ENCODE data around the gene GNAQ.
"Not testable (repeated sequence)": the region's sequence is repeated elsewhere in the genome, so short reads cannot be mapped to it uniquely, and the experiment has no call there.

GNAQ gene

DNA sequence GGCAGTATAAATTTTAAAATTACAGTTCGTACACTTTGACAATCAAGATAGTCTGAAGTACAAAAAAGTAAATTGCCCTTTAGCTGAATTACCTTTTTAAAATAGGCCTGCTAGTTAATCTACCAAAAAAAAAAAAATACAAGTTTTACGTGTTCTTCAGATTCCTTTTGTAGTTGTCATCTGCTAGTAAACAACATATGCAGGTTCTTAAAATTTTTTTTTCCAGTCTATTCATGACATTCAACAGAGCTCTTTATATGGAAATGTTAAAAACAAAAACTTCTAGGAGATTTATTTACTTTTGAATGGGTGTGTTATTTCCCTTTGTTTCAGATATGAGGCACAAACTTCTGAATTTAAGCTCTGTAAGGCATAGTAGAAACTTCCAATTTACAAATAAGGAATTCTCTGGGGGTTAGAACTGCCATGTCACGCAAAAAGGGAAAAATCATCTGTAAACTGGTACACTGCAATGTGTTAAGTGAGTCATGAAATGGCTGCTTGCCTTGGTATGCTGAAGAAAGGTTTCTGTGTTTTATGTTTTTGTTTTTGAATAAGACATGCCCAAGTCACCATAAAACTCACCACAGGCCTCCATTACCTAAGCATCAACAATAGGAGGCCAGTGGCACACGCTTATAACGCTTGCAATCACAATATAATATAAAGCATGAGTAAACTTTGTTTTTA, 313.9 kb downstream of the GNAQ start:
- DNase-seq, H3K4me1 Mint-ChIP-seq, CTCF ChIA-PET, H3K36me3 Mint-ChIP-seq, H3K4me3 Mint-ChIP-seq, H3K9me3 Mint-ChIP-seq, H3K27me3 Mint-ChIP-seq, H3K27ac Mint-ChIP-seq: not testable (repeated sequence)

DNA sequence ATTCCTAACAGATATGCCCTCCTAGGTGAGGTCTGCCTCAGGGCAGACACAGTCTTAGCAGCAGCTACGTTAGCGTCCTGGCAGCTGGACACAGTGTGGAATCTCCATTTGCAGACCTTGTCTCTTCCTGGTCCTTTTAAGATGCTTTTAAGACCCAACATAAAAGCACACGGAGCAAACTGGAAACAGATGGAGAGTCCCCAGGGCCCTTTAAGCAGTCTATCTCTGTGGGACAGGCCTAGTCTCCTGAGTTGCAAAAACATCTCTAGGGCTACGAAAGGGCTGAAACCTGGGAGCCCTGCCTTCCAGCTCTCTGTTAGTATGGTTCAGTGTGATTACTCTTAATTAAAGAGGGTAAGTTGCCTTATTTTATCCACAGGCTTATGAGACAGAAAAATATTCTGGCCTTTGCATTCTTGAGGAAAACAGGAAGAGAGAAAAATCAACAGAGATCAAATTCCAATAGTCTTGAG, 317.5 kb downstream of the GNAQ start:
- no peak for DNase-seq
- H3K36me3 Mint-ChIP-seq, result no peaks in the 10 kb centered on the region
- H3K4me3 Mint-ChIP-seq, result no peak overlapping the region
- peaks cover 3% of the 10 kb centered on the region for H3K4me1 Mint-ChIP-seq
- no peaks in the 10 kb centered on the region for H3K27me3 Mint-ChIP-seq
- peaks cover 3% of the 10 kb centered on the region for H3K9me3 Mint-ChIP-seq
- CTCF ChIA-PET, result no interaction called here
- no peak overlapping the region for H3K27ac Mint-ChIP-seq

DNA sequence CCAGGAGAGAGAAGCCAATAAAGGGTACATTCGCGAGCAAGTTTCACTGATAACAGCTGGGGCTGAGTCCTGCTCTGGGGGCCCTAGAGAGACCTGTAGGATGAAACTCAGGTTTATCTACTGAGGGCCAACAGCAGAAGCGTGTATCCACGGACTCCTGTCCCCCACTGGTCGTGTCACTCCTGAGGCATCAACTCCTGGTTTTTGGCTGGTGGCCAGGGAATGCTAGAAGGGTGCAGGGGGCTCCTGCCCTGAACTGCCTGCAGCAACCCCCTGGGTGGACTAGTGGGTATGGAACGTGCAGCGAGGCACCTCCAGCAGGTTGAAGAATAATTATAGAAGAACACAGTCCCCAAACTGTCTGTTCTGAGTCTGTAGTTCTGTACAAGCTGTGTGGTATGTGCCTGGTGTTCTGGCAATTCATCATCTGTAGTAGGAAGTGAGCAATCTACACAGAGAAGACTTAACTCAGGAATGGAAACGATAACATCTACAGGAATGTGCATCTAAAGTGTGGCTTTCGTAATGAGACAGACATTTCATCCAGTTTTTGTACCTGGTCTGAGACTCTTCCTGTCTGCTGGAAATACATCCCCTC, 319.0 kb downstream of the GNAQ start:
- no peaks in the 10 kb centered on the region for H3K36me3 Mint-ChIP-seq
- peaks cover 3% of the 10 kb centered on the region for H3K4me1 Mint-ChIP-seq
- no peak overlapping the region for H3K4me3 Mint-ChIP-seq
- CTCF ChIA-PET, result no interaction called here
- peaks cover 3% of the 10 kb centered on the region for H3K9me3 Mint-ChIP-seq
- no peaks in the 10 kb centered on the region for H3K27me3 Mint-ChIP-seq
- DNase-seq, result no peak
- H3K27ac Mint-ChIP-seq, result no peak overlapping the region

DNA sequence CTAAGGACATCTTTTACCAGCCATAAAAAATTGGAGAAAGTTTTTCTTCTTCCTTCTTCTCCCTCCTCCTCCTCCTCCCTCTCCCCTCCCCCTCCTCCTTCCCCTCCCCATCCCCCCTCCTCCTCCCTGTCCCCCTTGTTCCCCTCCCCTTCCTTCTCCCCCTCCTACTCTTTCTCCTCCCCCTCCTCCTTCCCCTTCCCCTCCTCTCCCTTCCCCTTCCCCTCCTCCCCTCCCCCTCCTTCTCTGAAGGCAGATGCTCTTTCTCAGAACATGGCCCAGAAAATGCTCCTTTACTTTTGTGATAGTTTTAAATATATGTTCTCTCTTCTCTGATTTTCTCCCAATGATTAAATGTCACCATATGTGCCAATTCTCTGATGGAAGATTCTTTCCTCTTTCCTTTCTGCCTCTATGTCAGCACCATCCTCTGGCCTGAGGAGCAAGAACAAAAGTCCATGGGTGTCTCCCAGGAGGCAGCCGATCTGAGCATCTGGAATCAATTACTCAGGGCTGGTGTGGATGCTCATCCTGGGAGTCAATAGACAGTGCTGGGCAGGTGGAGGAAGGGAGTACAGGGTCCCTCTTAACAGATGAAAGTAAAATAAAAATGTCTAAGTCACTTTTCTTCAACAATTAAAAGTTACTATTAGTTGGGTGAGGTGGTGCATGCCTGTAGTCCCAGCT, 320.5 kb downstream of the GNAQ start:
- H3K36me3 Mint-ChIP-seq, result no peaks in the 10 kb centered on the region
- H3K9me3 Mint-ChIP-seq, result peaks cover 3% of the 10 kb centered on the region
- no peak for DNase-seq
- CTCF ChIA-PET, result no interaction called here
- H3K27me3 Mint-ChIP-seq, result no peaks in the 10 kb centered on the region
- no peak overlapping the region for H3K27ac Mint-ChIP-seq
- peaks cover 3% of the 10 kb centered on the region for H3K4me1 Mint-ChIP-seq
- no peak overlapping the region for H3K4me3 Mint-ChIP-seq

DNA sequence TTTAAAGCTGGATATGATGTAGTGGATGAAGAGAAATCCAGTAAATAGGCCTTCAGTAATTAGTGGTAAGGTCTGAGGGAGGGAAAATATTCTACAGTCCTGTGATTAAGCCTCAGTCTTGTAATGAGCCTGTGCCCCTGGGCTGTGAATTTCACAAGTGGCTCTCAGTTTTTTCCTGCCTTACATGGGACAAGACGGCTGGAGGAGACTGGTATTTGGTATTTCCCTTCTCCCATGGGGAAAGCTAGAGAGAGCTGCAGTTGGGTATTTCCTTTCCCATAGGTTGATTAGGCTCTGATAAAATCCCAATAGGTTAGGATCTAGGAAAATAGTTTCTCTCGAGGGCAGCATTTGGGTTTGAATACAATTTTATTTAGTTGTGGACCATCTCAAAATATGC, 321.3 kb downstream of the GNAQ start:
- peaks cover 3% of the 10 kb centered on the region for H3K9me3 Mint-ChIP-seq
- peaks cover 3% of the 10 kb centered on the region for H3K4me1 Mint-ChIP-seq
- CTCF ChIA-PET, result no interaction called here
- DNase-seq, result no peak
- H3K27me3 Mint-ChIP-seq, result no peaks in the 10 kb centered on the region
- no peak overlapping the region for H3K4me3 Mint-ChIP-seq
- H3K36me3 Mint-ChIP-seq, result no peaks in the 10 kb centered on the region
- H3K27ac Mint-ChIP-seq, result no peak overlapping the region

DNA sequence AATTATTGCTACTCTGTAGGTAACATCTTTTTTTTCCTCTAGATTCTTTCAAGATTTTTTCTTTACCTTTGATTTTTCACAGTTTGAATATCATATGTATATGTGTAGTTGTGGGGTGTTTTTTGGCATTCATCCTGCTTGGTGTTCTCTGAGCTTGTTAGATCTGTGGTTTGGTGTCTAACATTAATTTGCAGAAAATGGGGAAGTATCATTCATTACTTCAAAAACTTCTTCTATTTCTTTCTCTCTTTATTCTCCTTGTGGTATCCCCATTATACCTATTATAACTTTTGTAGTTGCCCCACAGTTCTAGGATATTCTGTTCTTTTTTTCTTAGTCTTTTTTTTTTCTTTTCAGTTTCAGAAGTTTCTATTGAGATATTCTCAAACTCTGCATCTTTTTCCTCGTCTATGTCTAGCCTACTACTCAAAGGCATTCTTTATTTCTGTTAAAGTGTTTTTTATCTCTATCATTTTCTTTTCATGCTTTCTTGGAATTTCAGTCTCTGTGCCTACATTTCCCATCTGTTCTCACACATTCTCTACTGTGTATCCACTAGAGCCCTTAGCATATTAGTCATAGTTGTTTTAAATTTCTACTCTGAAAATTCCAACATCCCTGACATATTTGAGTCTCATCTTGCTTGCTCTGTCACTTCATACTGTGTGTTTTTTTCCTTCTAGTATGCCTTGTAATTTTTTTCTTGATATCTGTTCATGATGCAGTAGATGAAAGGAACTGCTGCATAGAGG, 323.4 kb downstream of the GNAQ start:
- Mint-ChIP-seq H3K4me1 (peaks cover 3% of the 10 kb centered on the region), H3K27ac (no peak overlapping the region), H3K27me3 (no peaks in the 10 kb centered on the region), H3K9me3 (peaks cover 3% of the 10 kb centered on the region), H3K4me3 (no peak overlapping the region), H3K36me3 (no peaks in the 10 kb centered on the region)
- no peak for DNase-seq
- CTCF ChIA-PET, result no interaction called here

DNA sequence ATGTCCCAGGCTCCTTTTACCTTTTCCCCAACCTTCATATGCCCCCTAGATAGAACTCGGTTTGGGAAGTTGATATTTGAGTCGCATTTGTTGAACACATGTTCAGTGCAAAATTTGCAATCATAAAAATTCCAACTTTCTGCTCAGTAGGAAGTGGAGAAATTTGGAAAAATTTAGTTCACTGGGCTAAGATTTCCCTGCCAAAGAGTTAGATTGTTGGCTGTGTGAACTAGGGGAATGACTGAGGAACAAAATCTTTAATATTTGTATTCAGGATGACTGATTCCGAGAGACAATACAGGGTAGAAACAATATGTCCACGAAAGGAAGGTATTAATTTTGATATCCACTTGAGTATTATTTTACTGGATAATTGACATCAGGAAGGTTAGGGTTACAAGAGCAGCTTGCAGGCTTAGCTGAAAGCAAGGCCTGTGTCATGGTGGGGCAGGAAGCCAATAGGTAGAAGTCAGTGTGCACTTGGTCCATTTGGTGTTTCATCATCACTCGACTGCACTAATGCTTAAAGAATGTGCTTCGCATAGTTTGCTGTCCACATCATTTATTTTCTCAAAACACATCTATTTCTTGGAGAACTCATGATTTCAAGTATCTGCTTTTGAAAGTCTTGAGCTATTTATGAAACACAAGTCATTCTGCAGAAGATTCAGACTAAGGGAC, 324.1 kb downstream of the GNAQ start:
- CTCF ChIA-PET, result no interaction called here
- no peaks in the 10 kb centered on the region for H3K27me3 Mint-ChIP-seq
- no peaks in the 10 kb centered on the region for H3K36me3 Mint-ChIP-seq
- peaks cover 3% of the 10 kb centered on the region for H3K4me1 Mint-ChIP-seq
- no peak overlapping the region for H3K27ac Mint-ChIP-seq
- H3K4me3 Mint-ChIP-seq, result no peak overlapping the region
- DNase-seq, result no peak
- peaks cover 3% of the 10 kb centered on the region for H3K9me3 Mint-ChIP-seq

DNA sequence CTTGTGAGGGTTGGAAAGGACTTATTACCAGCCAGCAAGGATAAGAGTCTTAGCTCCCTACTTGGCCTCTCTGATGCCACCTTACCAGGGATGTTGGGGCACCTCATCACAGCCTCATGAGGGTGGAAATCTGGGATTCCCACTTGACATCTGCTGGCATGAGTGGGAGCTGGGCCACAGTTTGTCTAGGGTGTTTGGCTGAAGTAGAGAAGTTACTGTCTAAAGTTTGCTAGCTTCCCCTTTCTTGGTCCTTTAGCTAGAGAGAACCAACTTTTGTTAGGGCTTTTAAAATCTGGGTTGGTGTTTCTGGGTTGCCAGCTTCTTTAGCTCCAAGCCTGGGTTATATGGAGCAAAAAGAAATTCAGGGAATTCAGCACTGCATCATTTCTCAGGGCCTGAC, 326.0 kb downstream of the GNAQ start:
- CTCF ChIA-PET, result no interaction called here
- Mint-ChIP-seq H3K9me3 (peaks cover 6% of the 10 kb centered on the region), H3K27me3 (peaks cover 5% of the 10 kb centered on the region), H3K27ac (no peak overlapping the region), H3K36me3 (no peaks in the 10 kb centered on the region), H3K4me1 (no peaks in the 10 kb centered on the region), H3K4me3 (no peak overlapping the region)
- DNase-seq, result no peak

DNA sequence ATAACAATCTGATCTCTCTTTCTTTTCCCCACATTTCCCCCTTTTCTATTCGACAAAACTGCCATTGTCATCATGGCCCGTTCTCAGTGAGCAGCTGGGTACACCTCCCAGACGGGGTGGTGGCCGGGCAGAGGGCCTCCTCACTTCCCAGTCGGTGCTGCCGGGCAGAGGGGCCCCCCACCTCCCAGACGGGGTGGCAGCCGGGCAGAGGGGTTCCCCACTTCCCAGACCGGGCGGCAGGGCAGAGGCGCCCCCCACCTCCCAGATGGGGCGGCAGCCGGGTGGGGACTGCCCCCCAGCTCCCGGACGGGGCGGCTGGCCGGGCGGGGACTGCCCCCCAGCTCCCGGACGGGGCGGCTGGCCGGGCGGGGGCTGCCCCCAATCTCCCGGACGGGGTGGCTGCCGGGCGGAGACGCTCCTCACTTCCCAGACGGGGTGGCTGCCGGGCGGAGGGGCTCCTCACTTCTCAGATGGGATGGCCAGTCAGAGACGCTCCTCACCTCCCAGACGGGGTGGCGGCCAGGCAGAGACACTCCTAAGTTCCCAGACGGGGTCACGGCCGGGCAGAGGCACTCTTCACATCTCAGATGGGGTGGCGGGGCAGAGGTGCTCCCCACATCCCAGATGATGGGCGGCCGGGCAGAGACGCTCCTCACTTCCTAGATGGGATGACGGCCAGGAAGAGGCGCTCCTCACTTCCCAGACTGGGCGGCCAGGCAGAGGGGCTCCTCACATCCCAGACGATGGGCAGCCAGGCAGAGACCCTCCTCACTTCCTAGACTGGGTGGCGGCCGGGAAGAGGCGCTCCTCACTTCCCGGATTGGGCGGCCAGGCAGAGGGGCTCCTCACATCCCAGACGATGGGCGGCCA, 328.9 kb downstream of the GNAQ start:
- H3K27me3 Mint-ChIP-seq, result peaks cover 11% of the 10 kb centered on the region
- H3K27ac Mint-ChIP-seq, CTCF ChIA-PET, H3K4me1 Mint-ChIP-seq, H3K9me3 Mint-ChIP-seq, DNase-seq, H3K36me3 Mint-ChIP-seq, H3K4me3 Mint-ChIP-seq: not testable (repeated sequence)

DNA sequence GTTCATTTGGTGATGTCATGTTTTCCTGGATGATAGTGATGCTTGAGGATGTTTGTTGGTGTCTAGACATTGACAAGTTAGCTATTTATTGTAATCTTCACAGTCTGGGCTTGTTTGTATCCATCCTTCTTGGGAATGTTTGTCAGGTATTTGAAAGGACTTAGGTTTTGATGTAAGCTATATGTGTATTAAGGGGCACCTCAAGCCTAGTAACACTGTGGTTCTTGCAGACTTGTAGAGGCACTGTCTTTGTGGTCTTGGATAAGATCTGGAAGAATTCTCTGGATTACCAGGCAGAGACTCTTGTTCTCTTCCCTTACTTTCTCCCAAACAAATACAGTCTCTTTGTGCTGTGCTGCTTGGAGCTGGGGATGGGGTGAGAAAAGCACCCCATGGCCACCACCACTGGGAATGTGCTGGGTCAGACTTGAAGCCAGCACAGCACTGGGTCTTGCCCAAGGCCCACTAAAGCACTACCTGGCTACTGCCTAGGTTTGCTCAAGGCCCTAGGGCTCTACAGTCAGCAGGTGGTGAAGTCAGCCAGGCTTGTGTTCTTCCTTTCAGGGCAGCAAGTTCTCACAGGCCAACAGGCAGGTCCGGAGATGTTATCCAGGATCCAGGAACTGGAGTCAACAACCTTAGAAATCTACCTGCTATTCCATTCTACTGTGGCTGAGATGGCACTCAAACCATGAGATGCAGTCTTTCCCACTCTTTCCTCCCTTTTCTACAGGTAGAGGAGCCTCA, 334.2 kb downstream of the GNAQ start:
- no peaks in the 10 kb centered on the region for H3K4me1 Mint-ChIP-seq
- H3K4me3 Mint-ChIP-seq, result no peak overlapping the region
- peaks cover 15% of the 10 kb centered on the region for H3K27me3 Mint-ChIP-seq
- CTCF ChIA-PET, result no interaction called here
- H3K36me3 Mint-ChIP-seq, result no peaks in the 10 kb centered on the region
- peaks cover 4% of the 10 kb centered on the region for H3K9me3 Mint-ChIP-seq
- no peak for DNase-seq
- no peak overlapping the region for H3K27ac Mint-ChIP-seq

DNA sequence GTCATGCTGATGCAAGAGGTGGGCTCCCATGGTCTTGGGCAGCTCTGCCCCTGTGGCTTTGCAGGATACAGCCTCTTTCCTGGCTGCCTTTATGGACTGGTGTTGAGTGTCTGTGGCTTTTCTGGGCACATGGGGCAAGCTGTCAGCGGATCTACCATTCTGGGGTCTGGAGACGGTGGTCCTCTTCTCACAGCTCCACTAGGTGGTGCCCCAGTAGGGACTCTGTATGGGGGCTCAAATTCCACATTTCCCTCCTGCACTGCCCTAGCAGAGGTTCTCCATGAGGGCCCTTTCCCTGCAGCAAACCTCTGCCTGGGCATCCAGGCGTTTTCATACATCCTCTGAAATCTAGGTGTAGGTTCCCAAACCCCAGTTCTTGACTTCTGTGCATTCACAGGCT, 340.9 kb downstream of the GNAQ start:
- H3K27me3 Mint-ChIP-seq, H3K27ac Mint-ChIP-seq, H3K9me3 Mint-ChIP-seq, CTCF ChIA-PET, H3K4me3 Mint-ChIP-seq, H3K36me3 Mint-ChIP-seq, H3K4me1 Mint-ChIP-seq, DNase-seq: not testable (repeated sequence)

DNA sequence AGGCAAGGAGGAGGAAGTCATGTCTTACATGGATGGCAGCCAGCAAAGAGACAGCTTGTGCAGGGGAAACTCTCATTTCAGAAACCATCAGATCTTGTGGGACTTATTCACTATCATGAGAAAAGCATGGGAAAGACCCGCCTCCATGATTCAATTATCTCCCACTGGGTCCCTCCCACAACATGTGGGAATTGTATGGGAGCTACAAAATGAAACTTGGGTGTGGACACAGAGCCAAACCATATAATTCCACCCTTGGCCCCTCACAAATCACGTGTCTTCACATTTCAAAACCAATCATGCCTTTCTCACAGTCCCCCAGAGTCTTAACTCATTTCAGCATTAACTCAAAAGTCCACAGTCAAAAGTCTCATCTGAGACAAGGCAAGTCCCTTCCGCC, 341.5 kb downstream of the GNAQ start:
- H3K27ac Mint-ChIP-seq, H3K4me3 Mint-ChIP-seq, H3K4me1 Mint-ChIP-seq, H3K9me3 Mint-ChIP-seq, H3K36me3 Mint-ChIP-seq, CTCF ChIA-PET, H3K27me3 Mint-ChIP-seq, DNase-seq: not testable (repeated sequence)

DNA sequence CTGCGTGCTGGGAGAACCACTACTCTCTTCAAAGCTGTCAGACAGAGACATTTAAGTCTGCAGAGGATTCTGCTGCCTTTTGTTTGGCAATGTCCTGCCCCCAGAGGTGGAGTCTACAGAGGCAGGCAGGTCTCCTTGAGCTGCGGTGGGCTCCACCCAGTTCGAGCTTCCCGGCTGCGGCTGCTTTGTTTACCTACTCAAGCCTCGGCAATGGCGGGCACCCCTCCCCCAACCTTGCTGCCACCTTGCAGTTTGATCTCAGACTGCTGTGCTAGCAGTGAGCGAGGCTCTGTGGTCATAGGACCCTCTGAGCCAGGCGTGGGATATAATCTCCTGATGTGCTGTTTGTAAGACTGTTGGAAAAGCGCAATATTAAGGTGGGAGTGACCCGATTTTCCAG, 343.9 kb downstream of the GNAQ start:
- H3K9me3 Mint-ChIP-seq, H3K4me3 Mint-ChIP-seq, H3K27me3 Mint-ChIP-seq, DNase-seq, H3K4me1 Mint-ChIP-seq, H3K27ac Mint-ChIP-seq, H3K36me3 Mint-ChIP-seq, CTCF ChIA-PET: not testable (repeated sequence)

Data from activated naive CD4-positive, alpha-beta T cell treated with anti-CD3 and anti-CD28 coated beads, Interleukin-2, amount 10 ng/mL, durations not matched to agents 7 days and 5 days (primary cell).